RWPE2 (cell line): ENCODE measurements around the gene GNB1L.
A peak's percentile ranks its signal among the peaks of the same experiment; 100 is the strongest.

Experiments used
- ATAC-seq: fragments of 200-7000 bp; cut with Tn5 transposase; 3 replicates; pipeline ENCODE4 v1.9.1; 2021; ENCODE audit warnings: low read depth
- DNase-seq: peaks from one replicate; pipeline ENCODE4 v3.0.0-alpha.2; 2020; ENCODE audit warnings: low spot score
- H3K27ac ChIP-seq: fragments of 450-650 bp; 2 replicates; pipeline ENCODE4 v1.5.1; 2017; ENCODE audit warnings: mild to moderate bottlenecking; ENCODE audit not compliant: poor library complexity, severe bottlenecking
- H3K27me3 ChIP-seq: fragments of 250-450 bp; sonication (Bioruptor Pico); 2 replicates; pipeline ENCODE4 v1.5.1; 2021; ENCODE audit warnings: mild to moderate bottlenecking, moderate library complexity; ENCODE audit not compliant: insufficient read depth, poor library complexity, severe bottlenecking
- H3K36me3 ChIP-seq: fragments of 250-450 bp; sonication (Bioruptor Pico); 2 replicates; pipeline ENCODE4 v1.5.1; 2020; ENCODE audit warnings: low read depth, mild to moderate bottlenecking, moderate library complexity
- H3K4me1 ChIP-seq: fragments of 250-450 bp; sonication (Bioruptor Pico); 2 replicates; pipeline ENCODE4 v1.5.1; 2021; ENCODE audit warnings: mild to moderate bottlenecking, moderate library complexity; ENCODE audit not compliant: insufficient read depth, poor library complexity, severe bottlenecking
- H3K4me3 ChIP-seq: fragments of 250-450 bp; sonication (Bioruptor Pico); 2 replicates; pipeline ENCODE4 v1.5.1; 2021; ENCODE audit warnings: mild to moderate bottlenecking, moderate library complexity; ENCODE audit not compliant: severe bottlenecking
- H3K9me3 ChIP-seq: fragments of 250-450 bp; sonication (Bioruptor Pico); 2 replicates; pipeline ENCODE4 v1.5.1; 2021; ENCODE audit warnings: mild to moderate bottlenecking, moderate library complexity; ENCODE audit not compliant: severe bottlenecking
- TF ChIP-seq, protein P1 (sequence below): fragments of 450-650 bp; IDR thresholded peaks from one replicate; pipeline ENCODE4 v1.5.1; 2017; ENCODE audit warnings: mild to moderate bottlenecking, moderate library complexity; ENCODE audit not compliant: poor library complexity, severe bottlenecking

Gene GNB1L

DNA sequence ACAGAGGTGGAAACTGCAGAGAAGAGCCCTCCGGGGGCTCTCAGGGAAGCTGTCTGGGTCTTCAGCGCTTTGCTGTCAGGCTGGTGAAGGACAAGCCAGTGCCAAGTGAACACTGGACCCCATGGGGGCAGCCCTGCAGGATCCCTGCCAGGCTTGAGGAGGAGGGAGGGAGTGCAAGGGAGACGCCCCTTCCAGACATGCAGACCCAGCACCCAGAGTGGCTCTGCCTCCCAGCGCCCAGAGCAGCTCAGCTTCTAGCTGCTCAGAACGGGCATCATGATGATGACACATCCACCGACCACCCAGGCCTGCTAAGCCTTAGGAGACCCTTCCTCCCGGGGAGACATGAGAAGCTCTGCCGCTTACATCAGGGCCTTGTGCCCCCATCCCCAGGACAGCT lies 54.4 kb downstream of the GNB1L start:
- H3K4me1 ChIP-seq, result peaks cover 9% of the 10 kb centered on the region
- ATAC-seq, result no peak
- no peaks in the 10 kb centered on the region for H3K27me3 ChIP-seq
- TF ChIP-seq, protein P1, sequence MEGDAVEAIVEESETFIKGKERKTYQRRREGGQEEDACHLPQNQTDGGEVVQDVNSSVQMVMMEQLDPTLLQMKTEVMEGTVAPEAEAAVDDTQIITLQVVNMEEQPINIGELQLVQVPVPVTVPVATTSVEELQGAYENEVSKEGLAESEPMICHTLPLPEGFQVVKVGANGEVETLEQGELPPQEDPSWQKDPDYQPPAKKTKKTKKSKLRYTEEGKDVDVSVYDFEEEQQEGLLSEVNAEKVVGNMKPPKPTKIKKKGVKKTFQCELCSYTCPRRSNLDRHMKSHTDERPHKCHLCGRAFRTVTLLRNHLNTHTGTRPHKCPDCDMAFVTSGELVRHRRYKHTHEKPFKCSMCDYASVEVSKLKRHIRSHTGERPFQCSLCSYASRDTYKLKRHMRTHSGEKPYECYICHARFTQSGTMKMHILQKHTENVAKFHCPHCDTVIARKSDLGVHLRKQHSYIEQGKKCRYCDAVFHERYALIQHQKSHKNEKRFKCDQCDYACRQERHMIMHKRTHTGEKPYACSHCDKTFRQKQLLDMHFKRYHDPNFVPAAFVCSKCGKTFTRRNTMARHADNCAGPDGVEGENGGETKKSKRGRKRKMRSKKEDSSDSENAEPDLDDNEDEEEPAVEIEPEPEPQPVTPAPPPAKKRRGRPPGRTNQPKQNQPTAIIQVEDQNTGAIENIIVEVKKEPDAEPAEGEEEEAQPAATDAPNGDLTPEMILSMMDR, result no peak
- H3K4me3 ChIP-seq, result no peak overlapping the region
- peaks cover 3% of the 10 kb centered on the region for H3K9me3 ChIP-seq
- no peak for DNase-seq
- no peaks in the 10 kb centered on the region for H3K36me3 ChIP-seq
- no peak overlapping the region for H3K27ac ChIP-seq

DNA sequence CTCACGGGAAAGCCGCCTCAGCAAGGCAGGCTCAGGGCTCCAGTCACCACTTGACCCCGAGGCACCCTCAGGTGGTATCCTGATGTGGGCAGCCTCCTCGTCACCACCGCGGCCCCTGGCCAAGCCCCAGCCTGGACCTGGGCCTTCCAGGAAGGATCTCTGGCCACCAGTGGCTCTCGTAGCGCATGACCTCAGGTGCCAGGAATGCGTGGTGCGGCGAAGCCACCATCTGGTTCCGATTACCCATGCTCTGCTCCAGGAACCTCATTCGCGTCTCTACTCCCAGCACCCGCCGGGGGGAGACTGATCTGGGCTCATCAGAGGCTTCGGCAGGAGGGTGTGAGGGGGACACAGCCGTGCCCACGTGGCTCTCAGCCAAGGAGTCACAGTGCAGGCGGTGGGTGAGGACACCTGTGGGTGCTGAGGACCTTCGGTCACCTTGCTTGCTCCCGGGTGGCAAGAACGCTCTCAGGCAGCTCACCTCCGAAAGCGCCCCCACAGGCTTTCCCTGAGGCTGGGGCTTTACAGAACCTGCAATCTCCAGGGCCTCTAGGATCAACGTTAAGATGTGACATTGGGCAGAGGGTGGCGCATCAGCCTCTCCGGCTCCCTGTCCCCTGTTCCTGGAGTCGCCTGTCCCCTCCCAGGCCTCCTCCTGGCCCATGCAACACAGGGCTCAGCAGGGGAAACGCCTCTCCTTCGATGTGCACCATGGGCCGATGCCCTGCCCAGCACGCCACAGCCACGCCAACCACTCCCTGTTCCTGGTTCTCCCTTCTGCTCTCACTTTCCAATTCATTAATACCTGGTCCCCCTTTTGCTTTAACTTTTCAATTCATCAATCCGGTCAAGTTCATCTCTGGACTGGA lies 55.1 kb downstream of the GNB1L start:
- Histone ChIP-seq H3K27me3 (no peaks in the 10 kb centered on the region), H3K4me1 (peaks cover 1% of the 10 kb centered on the region), H3K4me3 (no peak overlapping the region), H3K36me3 (no peaks in the 10 kb centered on the region), H3K27ac (no peak overlapping the region), H3K9me3 (peaks cover 3% of the 10 kb centered on the region)
- ATAC-seq (no peak), DNase-seq (peak; percentile 56)
- TF ChIP-seq, protein P1, result no peak

DNA sequence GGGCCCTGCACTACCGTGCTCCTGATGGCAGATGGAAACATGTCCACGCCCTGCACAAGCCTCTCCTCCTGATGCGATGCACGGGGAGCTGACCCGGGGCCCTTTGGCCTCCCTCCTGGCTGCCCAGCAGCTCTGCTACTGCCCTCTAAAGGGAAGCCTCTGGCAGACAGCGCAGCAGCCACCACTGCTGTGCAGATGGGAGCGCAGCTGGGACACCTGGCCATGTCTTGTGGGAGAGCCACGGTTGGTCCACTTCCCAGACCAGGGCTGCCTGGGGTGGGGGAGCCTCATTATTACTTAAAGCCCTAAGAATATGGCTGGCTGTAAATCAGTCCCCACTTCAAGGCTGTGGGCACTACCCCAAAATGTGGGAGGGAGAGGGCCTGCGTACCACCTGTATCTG lies 55.8 kb downstream of the GNB1L start:
- Histone ChIP-seq H3K36me3 (no peaks in the 10 kb centered on the region), H3K4me3 (no peak overlapping the region), H3K27me3 (no peaks in the 10 kb centered on the region), H3K27ac (no peak overlapping the region), H3K4me1 (no peaks in the 10 kb centered on the region), H3K9me3 (peaks cover 3% of the 10 kb centered on the region)
- ATAC-seq (no peak), DNase-seq (no peak)
- TF ChIP-seq, protein P1, result no peak

DNA sequence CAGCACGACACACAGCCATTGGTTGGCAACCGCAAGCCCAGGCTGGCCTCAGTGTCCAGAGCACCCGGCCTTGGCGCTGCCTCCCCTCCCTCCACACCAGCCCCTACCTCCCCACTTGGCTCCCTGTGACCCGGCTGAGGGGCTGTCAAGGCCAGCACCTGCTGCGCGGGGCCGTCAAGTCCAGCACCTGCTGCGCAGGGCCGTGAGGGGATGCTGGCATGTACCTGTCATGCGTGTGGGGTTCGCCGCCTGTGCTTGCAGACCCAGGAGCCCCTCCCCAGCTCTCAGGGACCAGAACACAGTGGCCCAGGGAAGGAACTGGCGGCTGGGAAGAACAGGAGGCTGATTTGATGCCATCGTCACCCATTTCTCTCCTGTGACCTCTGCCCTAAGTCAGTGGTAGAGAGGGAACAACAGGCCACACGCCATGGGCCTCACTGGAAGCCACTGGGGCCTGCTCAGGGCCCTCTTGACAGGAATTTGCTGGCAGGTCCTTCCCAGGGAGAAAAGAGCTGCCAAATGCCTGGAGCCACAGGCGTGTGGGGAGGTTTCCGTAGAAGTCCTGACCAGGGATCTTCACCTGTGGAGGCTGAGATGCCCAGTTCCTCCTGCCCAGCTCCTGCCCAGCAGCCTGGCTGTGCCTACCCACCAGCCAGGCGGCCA lies 56.5 kb downstream of the GNB1L start:
- H3K27ac ChIP-seq, result no peak overlapping the region

More for the DNA sequence above, 56.5 kb downstream of the GNB1L start:
- Histone ChIP-seq H3K4me1 (no peaks in the 10 kb centered on the region), H3K9me3 (peaks cover 3% of the 10 kb centered on the region), H3K4me3 (no peak overlapping the region), H3K36me3 (no peaks in the 10 kb centered on the region), H3K27me3 (no peaks in the 10 kb centered on the region)
- DNase-seq, result no peak
- no peak for ATAC-seq
- TF ChIP-seq, protein P1, result no peak
